Measurements from ENCODE around the gene PBX2.
"Not testable (repeated sequence)": the region's sequence is repeated elsewhere in the genome, so short reads cannot be mapped to it uniquely, and the experiment has no call there.

The PBX2 gene

DNA sequence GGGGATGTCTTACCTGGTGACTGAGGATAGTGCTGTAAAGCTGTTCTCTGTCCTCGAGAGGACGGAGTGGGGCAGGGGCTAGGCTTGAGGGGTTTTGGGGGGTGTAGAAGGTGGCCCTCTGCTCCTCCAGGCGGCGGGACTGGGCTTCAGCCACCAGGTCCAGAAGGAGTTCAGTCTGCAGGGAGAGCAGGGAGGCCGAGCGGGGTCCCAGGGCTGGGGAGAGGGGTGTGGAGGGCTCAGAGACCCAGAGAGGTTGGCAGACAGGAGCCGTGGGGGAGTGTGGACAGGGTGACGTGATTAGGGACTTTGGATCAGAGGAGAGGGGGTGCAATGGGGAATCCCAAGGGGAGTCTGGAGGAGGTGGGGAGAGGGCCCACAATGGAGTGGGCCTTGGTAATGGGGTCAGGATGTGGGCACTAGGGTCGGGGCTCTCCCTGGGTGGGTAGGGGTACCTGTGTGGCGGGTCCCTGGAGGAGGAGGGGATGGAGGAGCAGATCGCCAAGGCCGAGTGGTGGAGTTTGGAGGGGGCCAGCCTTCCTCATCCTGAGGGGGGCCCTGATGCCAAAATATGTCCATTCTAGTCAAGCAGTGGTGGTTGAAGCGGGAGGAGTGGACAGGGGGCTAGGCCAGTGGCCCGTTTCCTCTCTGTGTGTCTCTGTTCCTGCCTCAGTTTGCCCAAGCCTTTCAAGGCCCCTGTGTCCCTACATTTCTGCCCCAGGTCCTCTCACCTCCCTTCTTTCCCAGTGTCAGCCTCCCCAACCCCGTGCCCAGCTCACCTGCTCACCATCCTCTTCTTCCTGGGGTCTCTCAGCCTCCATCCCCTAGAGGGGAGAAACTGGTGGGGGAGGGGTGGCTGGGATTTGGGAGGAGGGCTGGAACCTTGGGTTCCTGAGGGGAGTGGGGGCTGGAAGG lies 1.9 kb upstream of the PBX2 start:
- Histone ChIP-seq H3K27me3 (ENCODE audit: insufficient read depth, low read length) (no peaks in the 10 kb centered on the region), H3K36me3 (ENCODE audit: insufficient read depth, low read depth, low read length) (peaks cover 10% of the 10 kb centered on the region), H3K4me1 (ENCODE audit: insufficient read depth, low read length) (peaks cover 26% of the 10 kb centered on the region; the same call in 1 of the 2 replicates), H3K4me3 (ENCODE audit: low read length) (no peak overlapping the region), H3K9ac (ENCODE audit: low read depth, low read length) (no peak overlapping the region; the same call in 1 of the 2 replicates), H3K9me3 (ENCODE audit: insufficient read depth, low read depth, low read length) (no peaks in the 10 kb centered on the region), H3K27ac (ENCODE audit: low read length) (no peak overlapping the region)

DNA sequence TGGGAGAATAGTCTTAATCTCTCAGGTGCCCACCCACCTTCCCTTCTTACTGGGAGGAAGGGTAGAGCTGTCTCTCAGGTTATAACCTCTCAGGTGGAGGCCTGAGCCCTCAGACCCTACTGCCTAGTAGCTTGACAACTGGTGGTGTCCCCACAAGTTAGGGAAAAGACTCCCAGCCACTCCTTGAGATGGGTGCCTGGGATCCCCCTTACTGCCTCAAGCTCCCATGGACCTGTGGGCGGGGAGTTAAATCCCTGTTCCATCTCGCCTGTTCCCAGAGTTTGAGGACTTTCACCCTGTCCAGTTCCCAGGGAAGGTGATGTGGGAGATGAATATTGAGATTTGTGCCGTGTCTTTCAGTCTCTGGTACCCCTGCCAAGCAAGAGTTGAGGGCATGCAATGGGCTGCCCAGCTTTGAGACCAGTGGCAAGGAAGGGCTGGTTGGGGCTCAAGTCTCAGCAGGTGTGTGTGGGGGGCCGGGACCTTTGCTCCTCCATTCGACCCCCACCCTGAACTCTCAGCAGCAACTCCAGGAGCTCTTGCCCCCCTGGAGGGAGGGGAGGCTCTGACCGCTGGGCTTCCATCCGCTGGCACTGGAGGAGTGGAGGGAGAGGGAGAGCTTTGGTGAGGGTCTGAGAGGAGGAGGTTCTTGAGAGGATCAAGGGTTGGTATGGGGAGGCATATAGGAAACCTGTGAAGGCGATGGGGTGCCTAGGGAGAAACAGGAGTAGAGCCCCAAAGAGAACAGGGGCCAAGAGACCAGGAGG lies 1.1 kb upstream of the PBX2 start:
- Histone ChIP-seq H3K27ac (ENCODE audit: low read length) (peak overlapping the region; percentile 90), H3K36me3 (ENCODE audit: insufficient read depth, low read depth, low read length) (peaks cover 19% of the 10 kb centered on the region), H3K9me3 (ENCODE audit: insufficient read depth, low read depth, low read length) (no peaks in the 10 kb centered on the region), H3K27me3 (ENCODE audit: insufficient read depth, low read length) (no peaks in the 10 kb centered on the region), H3K4me1 (ENCODE audit: insufficient read depth, low read length) (peaks cover 23% of the 10 kb centered on the region; the same call in 1 of the 2 replicates), H3K4me3 (ENCODE audit: low read length) (no peak overlapping the region), H3K9ac (ENCODE audit: low read depth, low read length) (no peak overlapping the region; the same call in 1 of the 2 replicates)

DNA sequence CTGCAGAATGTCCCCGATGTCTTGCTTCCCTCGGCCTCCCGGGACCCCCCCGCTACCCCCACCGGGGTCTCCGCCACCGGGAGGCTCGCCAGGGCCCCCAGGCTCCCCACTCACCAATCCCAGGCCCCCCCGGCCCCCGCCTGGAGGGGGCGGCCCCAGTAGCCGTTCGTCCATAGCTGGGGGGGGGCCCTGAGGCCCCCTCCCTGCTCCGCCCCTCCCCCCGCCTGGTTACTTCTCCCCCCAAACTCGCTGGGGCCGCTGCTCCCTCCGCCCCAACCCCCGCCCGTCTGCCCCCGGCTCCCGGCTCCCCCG lies 304 bp downstream of the PBX2 start:
- Histone ChIP-seq H3K36me3 (ENCODE audit: insufficient read depth, low read depth, low read length) (peaks cover 22% of the 10 kb centered on the region), H3K4me1 (ENCODE audit: insufficient read depth, low read length) (peaks cover 18% of the 10 kb centered on the region; the same call in 1 of the 2 replicates), H3K27me3 (ENCODE audit: insufficient read depth, low read length) (no peaks in the 10 kb centered on the region), H3K27ac (ENCODE audit: low read length) (peak overlapping the region; percentile 83), H3K9me3 (ENCODE audit: insufficient read depth, low read depth, low read length) (no peaks in the 10 kb centered on the region), H3K4me3 (ENCODE audit: low read length) (peak overlapping the region; percentile 79), H3K9ac (ENCODE audit: low read depth, low read length) (peak overlapping the region; percentile 87; the same call in 1 of the 2 replicates)

GRCh38 chr6:32189069-32189741 lies 797 bp downstream of the PBX2 start:
- Histone ChIP-seq H3K4me3 (ENCODE audit: low read length) (peak overlapping the region; percentile 79), H3K4me1 (ENCODE audit: insufficient read depth, low read length) (peaks cover 16% of the 10 kb centered on the region; the same call in 1 of the 2 replicates), H3K27me3 (ENCODE audit: insufficient read depth, low read length) (no peaks in the 10 kb centered on the region)

DNA sequence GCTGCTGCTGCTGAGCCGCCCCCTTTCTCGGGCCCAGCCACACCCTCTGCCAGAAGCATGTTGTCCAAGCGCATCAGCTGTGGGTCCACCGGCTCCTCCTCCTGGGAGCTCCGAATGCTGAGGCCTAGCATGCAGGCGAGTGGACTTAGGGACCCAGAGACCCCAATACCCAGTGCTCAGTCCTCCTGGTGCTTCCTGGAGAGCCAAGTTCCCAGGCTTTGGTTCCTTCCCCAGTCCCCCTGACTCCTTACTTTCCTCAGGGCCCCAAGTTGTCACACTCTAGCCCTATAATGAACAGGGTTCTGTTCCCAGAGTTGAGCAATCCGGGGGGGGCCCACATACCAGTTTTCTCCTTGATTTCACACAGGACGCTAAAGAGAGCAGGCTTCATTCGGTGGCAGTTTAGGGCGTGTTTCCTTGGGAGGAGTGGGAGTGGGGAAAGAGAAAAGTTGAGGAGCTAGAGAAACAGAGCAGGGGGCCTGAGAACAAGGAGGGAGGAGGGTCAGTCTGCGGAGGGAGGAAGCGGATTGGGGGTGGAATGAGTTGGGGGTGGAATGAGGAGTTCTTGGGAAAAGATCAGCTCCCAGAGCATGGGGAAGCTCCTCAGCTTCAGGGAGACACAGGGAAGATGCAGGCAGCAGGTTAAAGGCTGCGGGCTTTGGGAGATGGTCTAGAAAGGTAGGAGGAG lies 1.5 kb downstream of the PBX2 start:
- H3K36me3 ChIP-seq (ENCODE audit: insufficient read depth, low read depth, low read length): peaks cover 25% of the 10 kb centered on the region
- H3K9me3 ChIP-seq (ENCODE audit: insufficient read depth, low read depth, low read length): no peaks in the 10 kb centered on the region
- peaks cover 16% of the 10 kb centered on the region; the same call in 1 of the 2 replicates for H3K4me1 ChIP-seq (ENCODE audit: insufficient read depth, low read length)

More at GRCh38 chr6:32189069-32189741, 797 bp downstream of the PBX2 start:
- peak overlapping the region; percentile 83 for H3K27ac ChIP-seq (ENCODE audit: low read length)
- H3K9me3 ChIP-seq (ENCODE audit: insufficient read depth, low read depth, low read length): no peaks in the 10 kb centered on the region
- peak overlapping the region; percentile 87 for H3K9ac ChIP-seq (ENCODE audit: low read depth, low read length)
- peaks cover 22% of the 10 kb centered on the region for H3K36me3 ChIP-seq (ENCODE audit: insufficient read depth, low read depth, low read length)

GRCh38 chr6:32187725-32188380 lies 2.1 kb downstream of the PBX2 start:
- not testable (repeated sequence) for H3K27me3 ChIP-seq (ENCODE audit: insufficient read depth, low read length); H3K27ac ChIP-seq (ENCODE audit: low read length); H3K9me3 ChIP-seq (ENCODE audit: insufficient read depth, low read depth, low read length); H3K4me3 ChIP-seq (ENCODE audit: low read length); H3K9ac ChIP-seq (ENCODE audit: low read depth, low read length)
- Histone ChIP-seq H3K4me1 (ENCODE audit: insufficient read depth, low read length) (peaks cover 15% of the 10 kb centered on the region; the same call in 1 of the 2 replicates), H3K36me3 (ENCODE audit: insufficient read depth, low read depth, low read length) (peaks cover 32% of the 10 kb centered on the region)

More for the DNA sequence above, 1.5 kb downstream of the PBX2 start:
- H3K9ac ChIP-seq (ENCODE audit: low read depth, low read length): peak overlapping the region; percentile 87
- peak overlapping the region; percentile 79 for H3K4me3 ChIP-seq (ENCODE audit: low read length)
- no peak overlapping the region for H3K27ac ChIP-seq (ENCODE audit: low read length)
- no peaks in the 10 kb centered on the region for H3K27me3 ChIP-seq (ENCODE audit: insufficient read depth, low read length)

DNA sequence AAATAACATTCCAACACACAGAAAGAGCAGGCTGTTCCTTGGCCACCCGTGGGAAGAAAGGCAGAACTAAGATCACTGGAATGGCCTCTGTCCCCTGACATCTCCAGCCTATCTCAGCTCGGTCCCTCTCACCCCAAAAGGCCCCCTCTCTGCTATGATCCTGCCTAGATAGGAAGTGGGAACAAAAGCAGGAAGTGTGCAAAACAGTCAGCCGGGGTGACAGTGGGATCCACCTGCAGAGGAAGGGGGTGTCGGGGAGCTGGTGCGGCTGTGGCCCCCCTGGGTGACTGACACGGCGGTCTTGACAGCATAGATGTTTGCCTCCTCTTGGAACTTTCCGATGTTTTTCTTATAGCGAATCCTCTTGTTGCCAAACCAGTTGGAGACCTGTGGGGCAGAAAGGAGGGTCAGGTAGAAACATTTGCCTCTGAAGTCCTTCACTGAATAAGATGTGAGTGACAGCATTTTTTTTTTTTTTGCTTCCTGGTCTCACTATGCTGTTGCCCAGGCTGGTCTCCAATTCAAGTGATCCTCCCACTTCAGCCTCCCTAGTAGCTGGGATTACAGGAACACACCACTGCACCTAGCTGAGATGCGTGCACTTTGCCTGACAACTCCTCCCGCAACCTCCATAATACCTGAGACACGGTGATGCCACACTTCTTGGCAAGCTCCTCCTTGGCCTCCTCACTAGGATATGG lies 2.8 kb downstream of the PBX2 start:
- no peak overlapping the region for H3K4me3 ChIP-seq (ENCODE audit: low read length)
- peaks cover 38% of the 10 kb centered on the region for H3K36me3 ChIP-seq (ENCODE audit: insufficient read depth, low read depth, low read length)
- peaks cover 11% of the 10 kb centered on the region; the same call in 1 of the 2 replicates for H3K4me1 ChIP-seq (ENCODE audit: insufficient read depth, low read length)
- H3K27ac ChIP-seq (ENCODE audit: low read length): no peak overlapping the region
- no peak overlapping the region for H3K9ac ChIP-seq (ENCODE audit: low read depth, low read length)
- H3K27me3 ChIP-seq (ENCODE audit: insufficient read depth, low read length): no peaks in the 10 kb centered on the region
- no peaks in the 10 kb centered on the region for H3K9me3 ChIP-seq (ENCODE audit: insufficient read depth, low read depth, low read length)

DNA sequence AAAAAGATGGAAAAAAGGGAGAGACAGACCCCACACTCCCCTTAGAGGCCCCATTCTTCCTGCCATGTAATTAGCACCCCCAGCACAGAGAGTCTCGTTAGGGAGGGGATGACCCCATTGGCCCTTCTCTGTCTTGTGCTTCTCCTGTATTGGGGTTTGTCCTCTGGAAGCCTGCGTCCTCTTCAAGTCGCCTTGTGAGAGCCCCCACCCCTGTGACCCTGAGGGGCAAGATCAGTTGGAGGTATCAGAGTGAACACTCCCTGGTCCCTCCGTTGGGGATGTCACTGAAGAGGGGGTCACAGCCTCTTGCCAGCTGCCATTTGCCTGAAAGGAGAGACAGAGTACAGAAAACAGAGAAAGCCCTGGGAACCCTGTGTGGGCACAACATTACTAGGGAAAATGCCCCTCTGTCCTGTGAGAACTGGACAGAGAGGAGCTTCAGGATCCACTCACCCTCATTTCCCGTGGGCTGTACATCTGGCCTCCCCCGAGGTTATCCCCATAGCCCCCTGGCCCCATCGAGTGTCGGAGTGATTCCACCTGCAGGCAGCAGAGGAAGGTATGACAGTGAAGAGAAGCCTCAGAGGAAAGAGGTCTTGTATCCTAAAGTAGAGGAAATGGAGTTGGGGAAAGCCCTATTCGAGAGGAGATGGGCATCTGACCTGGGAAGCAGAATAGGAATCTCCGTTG lies 3.7 kb downstream of the PBX2 start:
- not testable (repeated sequence) for H3K9ac ChIP-seq (ENCODE audit: low read depth, low read length); H3K27ac ChIP-seq (ENCODE audit: low read length); H3K4me3 ChIP-seq (ENCODE audit: low read length); H3K27me3 ChIP-seq (ENCODE audit: insufficient read depth, low read length); H3K9me3 ChIP-seq (ENCODE audit: insufficient read depth, low read depth, low read length)
- H3K36me3 ChIP-seq (ENCODE audit: insufficient read depth, low read depth, low read length): peaks cover 41% of the 10 kb centered on the region
- peaks cover 10% of the 10 kb centered on the region; the same call in 1 of the 2 replicates for H3K4me1 ChIP-seq (ENCODE audit: insufficient read depth, low read length)

GRCh38 chr6:32185681-32186131 lies 4.3 kb downstream of the PBX2 start:
- H3K27ac ChIP-seq (ENCODE audit: low read length): not testable (repeated sequence)

More at GRCh38 chr6:32185681-32186131, 4.3 kb downstream of the PBX2 start:
- not testable (repeated sequence) for H3K4me1 ChIP-seq (ENCODE audit: insufficient read depth, low read length); H3K9me3 ChIP-seq (ENCODE audit: insufficient read depth, low read depth, low read length); H3K4me3 ChIP-seq (ENCODE audit: low read length); H3K9ac ChIP-seq (ENCODE audit: low read depth, low read length); H3K27me3 ChIP-seq (ENCODE audit: insufficient read depth, low read length)
- peaks cover 47% of the 10 kb centered on the region for H3K36me3 ChIP-seq (ENCODE audit: insufficient read depth, low read depth, low read length)

Measured in iPS-20b (cell line).